GM19328 (cell line): Measurements from ENCODE around the gene C11orf87.

Experiments used
- ATAC-seq: cut with Tn5 transposase; IDR thresholded peaks from one replicate; pipeline ENCODE4 v1.9.1; 2021; ENCODE audit warnings: mild to moderate bottlenecking, moderate library complexity; ENCODE audit not compliant: unreplicated experiment

C11orf87 gene

DNA sequence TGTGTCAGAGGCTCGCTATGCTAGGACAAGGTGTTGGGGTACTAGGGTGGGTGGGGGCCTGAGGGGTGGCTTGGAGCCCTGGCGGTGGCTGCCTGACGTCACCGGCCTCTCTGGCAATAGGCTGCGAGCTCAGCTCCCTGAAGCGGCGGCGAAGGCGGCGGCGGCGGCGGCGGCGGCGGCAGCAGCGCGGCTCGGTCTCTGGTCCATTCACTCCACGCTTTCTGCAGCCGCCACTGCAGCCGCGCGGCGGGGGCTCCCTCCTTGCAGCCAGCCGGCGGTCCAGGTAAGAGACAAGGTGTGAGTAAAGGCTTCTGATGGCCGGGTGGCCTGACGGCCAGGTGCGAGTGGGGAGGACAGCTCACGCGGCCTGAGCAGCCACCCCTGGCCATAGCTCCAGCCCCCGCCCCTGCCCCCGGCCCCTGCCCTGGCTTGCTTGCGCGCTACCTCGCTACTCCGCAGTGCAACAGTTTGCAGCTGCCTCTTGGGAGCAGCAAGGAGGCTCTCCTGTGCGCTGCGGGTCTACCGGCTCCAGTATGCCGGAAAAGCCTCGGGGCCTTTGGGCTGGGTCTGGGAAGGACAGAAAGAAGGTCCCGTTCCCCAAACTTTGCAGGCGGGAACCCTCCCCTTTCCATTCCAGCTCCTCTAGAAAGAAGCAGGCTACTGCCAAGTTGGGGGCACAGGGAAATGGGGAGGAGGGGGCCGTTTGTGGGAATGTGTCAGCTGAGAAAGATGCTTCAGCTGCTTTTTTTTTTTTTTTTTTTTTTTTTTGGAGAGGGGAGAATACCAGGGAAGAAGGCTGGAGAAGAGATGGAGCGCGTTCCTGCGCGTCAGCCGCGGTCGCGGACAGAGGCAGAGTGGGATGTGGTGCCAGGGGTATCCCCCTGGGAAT lies at the start of gene C11orf87:
C11orf87 (plus strand) TSS at position 210 of the 889 bp plus-strand sequence. CDS start 1,444 bp downstream, outside the sequence.
- ATAC-seq: no peak

DNA sequence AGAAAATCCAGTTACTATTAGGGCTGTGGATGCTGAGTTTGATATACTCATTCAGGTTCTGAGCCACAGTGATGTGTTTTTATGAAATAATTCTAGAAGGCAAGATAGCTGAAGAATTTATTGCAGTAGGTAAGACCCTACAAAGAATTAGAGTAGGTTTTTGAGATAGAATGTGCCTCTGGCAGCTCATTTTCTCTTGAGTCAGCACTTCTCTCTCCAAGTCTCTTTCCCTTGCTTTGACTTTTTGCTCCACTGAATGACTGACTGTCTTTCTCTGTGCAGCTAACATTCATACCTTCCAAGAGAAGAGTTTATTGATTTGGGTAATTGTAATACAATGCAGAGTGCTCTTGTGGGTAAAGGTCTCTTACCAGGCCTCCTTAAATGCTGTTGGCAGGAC lies 48.0 kb upstream of the C11orf87 start:
- ATAC-seq: no peak

DNA sequence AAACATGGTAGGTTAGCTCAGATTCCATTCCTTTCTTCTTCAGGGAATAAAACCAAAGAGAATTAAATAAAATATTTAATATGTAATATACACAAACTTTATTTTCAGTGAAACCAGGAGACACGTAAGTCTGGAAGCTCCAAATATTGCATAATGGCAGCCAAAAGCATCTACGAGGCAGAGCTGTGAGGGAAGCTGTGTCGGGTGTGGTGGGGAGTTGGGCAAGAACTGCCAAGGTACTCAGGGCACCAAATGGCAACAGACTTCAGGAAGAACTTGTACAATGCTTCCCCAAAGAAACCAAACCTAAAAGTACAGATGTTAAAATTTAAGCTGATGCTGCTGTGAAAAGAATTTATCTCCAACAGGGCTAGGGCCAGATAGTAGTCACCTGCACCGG lies 47.5 kb upstream of the C11orf87 start:
- ATAC-seq: no peak

DNA sequence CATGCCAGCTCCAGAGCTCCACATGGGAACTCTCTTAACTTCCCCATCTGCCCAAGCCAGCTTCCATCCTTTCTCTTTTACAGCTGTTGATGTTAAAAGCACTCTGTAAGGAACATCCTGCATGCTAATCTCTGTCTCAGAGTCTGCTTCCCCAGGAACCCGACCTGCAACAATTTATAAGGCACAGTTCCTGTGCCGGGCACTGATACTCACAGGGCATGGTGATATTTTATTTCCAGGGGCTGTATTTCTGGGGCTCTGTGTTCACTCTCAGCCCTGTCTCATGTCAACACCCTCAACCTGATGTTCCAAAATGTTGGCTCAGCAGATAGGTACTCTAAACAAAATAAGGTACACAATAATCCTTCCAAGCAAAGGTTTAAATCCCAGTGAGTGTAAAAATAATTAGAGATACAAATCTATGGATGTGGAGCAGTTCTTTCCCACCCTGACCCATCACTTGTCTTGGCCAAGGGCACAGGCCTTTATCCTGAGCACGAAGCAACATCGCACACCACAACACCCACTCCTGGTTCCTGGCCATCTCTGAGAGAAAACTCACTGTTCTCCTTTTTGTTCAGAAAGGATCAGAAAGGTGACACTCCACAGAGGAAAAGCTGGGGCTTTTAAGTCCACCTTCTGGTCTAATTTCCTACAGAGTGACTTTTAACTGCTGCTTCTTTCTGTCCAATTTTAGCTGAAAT lies 44.8 kb upstream of the C11orf87 start:
- no peak for ATAC-seq

GRCh38 chr11:109378034-109378433 lies 44.0 kb upstream of the C11orf87 start:
- ATAC-seq: no peak

- no peak for ATAC-seq
Observed at GRCh38 chr11:109383306-109383705, 38.7 kb upstream of the C11orf87 start.

GRCh38 chr11:109384873-109385272 lies 37.1 kb upstream of the C11orf87 start:
- ATAC-seq: no peak

GRCh38 chr11:109388982-109389381 lies 33.0 kb upstream of the C11orf87 start:
- no peak for ATAC-seq

DNA sequence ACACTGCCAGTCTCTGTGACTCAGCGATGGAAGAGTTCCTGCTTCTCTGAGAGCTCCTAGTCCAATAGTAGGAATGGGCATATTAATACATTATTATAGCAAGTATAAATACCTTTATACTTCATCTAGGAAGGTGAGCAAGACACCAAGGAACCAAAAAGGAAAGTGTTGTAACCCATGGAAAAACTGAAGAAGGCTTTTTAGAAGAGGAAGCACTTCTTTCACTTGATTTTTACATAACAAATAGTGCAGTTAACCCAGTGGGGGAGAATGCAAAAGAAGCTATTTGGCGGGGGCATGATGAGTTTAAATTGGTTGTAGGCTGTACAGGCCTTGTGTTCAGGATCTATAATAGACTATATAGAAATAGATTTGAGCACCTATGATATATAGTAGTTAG lies 31.2 kb upstream of the C11orf87 start:
- no peak for ATAC-seq

DNA sequence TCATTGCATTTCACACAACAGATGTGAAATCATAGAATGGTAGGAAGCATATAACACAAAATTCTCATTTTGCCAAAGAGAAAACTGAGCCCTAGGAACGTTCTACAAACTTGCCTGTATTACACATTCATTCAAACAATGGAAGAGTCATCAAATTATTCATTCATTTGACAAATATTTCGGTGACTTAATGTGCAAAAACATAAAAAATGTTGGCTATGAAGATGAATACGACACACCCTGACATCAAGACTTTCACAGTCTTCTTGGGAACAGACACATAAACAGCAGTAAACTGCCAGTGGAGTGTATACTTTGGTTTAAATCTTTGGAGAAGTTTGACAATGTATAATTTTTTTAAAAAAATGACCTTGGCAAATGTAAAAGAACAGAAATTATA lies 20.4 kb upstream of the C11orf87 start:
- ATAC-seq: no peak

DNA sequence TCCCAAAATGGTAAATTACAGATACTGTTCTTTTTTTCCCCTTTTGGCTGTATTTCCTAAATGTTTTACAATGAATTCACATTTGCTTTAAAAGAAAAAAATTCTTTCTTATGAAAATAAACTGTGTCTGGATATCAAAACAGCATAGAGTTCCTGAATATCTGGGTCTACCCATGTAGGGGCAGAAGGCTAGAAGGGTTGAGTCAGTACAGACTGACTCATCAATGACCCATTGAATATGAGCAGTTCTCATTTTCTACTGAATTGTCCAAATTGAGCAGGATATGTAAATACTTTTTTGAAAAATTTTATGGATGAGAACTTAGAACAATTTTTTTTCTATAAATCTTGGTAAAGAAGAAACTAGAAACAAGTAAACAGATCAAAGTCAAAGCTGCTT lies 16.3 kb upstream of the C11orf87 start:
- no peak for ATAC-seq

- no peak for ATAC-seq
Observed at GRCh38 chr11:109416601-109417000, 5.4 kb upstream of the C11orf87 start.

- no peak for ATAC-seq
Observed at GRCh38 chr11:109422870-109423465, 978 bp downstream of the C11orf87 start.

DNA sequence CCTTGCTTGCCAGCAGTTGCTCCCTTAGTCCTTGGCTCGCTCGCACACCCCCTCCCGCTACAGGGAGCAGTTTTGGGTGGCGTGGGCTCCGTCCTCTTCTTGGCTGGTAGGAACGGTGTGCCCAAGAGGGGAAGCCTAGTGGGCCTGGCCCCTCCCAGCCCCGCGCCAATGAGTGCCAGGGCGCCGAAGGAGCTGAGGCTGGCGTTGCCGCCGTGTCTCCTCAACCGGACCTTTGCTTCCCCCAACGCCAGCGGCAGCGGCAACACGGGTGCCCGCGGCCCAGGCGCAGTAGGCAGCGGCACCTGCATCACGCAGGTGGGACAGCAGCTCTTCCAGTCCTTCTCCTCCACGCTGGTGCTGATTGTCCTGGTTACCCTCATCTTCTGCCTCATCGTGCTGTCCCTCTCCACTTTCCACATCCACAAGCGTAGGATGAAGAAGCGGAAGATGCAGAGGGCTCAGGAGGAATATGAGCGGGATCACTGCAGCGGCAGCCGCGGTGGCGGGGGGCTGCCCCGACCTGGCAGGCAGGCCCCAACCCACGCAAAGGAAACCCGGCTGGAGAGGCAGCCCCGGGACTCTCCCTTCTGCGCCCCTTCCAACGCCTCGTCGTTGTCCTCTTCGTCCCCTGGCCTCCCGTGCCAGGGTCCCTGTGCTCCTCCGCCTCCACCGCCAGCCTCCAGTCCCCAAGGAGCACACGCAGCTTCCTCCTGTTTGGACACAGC lies 1.6 kb downstream of the C11orf87 start:
- ATAC-seq: no peak

DNA sequence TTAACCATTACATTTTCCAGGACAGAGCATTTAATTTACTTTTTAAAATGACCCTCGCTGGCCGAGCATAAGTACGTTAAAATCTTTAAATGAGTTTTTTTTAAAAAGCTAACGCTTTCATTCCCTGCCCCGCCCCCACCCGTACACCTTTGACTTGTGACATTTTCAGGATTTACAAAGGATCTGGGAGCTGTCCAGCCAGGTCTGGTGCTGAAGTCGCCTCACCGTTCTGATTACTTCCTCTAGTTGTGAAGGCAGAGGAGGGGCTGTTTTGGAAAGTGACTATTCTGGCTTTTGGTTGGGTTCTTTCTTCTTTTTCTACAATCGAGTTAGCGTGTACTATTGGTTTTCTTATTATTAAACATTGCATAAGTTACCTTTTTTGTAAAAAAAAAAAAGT lies 2.9 kb downstream of the C11orf87 start:
- no peak for ATAC-seq

- ATAC-seq: no peak
Observed at GRCh38 chr11:109425554-109425953, 3.6 kb downstream of the C11orf87 start.

DNA sequence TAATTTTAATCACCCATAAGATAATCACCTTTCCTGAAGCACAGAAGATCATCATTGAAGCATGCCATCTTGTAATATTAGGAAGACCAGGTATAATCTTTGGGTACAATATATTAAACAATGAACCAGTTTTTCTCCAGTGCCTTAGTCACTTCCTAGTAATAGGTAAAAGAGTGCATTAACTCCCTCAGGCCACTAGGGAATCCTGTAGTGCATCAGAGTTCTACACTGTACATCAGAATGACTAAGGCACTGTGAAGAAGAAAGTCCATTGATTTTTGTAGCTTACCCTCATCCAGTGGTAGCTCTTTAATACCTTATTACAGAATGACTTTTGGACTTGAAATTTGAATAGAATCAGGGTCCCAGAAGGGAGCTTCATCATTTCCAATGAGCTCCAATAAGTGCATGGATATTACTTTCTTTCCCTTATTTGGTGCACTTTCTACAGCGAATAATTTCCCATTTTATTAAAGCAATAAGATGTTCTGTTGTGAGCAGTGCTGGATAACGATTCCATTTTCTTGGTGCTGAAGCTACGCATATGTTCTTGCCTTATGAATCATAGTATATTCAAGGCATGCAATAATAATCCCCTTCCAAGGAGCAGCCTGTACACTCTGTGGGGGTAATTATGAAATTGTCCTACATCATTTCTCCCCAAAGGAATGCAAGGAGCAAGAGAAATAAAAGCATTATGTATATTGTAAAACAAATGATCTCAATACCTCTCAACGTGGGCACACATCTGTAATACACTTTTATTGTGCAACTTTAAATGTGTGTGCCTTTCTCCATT lies 4.7 kb downstream of the C11orf87 start:
- no peak for ATAC-seq

DNA sequence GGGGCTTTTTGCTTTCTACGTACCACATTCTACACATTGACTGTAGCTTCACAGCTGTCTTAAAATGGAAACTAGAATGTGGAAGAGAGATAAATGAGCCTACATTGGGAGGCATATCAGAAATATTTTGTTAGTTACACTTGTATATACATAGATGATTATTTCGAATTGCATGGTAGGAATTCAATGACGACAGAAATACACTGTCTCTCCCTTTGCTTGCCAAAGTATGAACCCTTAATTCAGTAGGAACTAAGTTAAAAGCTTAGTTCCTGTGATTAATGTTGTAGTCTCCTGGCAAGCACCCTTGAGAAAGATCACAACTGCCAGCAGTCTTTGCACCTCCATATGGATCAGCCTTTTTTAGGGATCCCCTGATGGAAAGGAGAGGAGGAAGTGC lies 10.1 kb downstream of the C11orf87 start:
- ATAC-seq: no peak

DNA sequence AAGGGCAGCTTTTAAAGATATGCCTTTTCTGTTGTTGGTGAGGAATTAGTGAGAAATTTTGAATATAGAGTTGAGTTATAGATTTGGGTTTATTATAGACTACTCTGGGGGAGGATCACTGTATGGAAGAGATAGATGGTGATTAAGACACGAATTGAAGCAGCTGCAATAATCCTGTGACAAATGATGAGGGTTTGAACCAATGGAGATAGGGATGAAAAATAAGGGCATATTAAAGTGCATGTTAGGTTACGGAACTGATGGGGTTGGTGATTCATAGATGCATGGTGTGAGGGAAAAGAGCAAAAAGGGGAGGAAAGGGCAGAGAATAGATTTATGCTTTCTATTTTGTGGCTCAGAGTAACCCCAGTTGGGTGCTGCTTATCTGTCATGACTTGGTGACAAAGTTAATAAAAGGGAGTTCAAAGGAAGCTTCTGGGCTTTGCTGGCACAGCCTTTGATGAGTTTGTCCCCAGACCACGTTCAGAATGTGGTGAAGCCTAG lies 11.8 kb downstream of the C11orf87 start:
- ATAC-seq: no peak

GRCh38 chr11:109435121-109435742 lies 13.2 kb downstream of the C11orf87 start:
- no peak for ATAC-seq
